ENCODE measurements around the gene ZNF207.
"Not testable (repeated sequence)": the region's sequence is repeated elsewhere in the genome, so short reads cannot be mapped to it uniquely, and the experiment has no call there.

The ZNF207 gene

DNA sequence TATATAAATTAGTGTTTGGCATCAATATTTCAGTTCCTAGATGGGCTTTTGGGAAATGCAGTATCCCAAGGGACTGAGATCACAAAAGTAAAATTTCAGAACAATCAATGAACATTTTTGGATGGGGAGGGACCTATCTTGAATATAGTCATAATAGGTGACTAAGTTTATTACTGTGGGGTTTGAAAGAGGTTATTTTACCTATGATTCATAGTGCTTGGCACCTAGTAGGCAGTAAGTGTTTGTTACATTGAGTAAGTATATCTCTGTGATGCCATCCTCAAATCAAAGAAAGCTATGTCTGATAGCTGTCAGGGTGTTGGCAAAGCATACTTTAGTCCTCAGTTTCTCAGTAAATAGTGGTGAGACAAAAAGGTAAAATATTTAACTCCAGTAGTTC, 36.9 kb downstream of the ZNF207 start:
- DNase-seq (ENCODE audit: low read depth in 3 of 3), result no peak

DNA sequence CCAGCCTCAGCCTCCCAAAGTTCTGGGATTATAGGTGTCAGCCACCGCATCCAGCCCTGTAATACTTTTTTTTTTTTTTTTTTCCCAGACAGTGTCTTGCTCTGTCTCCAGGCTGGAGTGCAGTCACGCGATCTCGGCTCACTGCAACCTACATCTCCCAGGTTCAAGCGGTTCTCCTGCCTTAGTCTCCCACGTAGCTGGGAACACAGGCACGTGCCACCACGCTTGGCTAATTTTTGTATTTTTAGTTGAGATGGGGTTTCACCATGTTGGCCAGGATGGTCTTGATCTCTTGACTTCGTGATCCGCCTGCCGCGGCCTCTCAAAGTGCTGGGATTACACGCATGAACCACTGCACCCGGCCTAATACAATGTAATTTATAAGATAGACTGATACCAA, 38.2 kb downstream of the ZNF207 start:
- not testable (repeated sequence) for DNase-seq (ENCODE audit: low read depth in 3 of 3)

DNA sequence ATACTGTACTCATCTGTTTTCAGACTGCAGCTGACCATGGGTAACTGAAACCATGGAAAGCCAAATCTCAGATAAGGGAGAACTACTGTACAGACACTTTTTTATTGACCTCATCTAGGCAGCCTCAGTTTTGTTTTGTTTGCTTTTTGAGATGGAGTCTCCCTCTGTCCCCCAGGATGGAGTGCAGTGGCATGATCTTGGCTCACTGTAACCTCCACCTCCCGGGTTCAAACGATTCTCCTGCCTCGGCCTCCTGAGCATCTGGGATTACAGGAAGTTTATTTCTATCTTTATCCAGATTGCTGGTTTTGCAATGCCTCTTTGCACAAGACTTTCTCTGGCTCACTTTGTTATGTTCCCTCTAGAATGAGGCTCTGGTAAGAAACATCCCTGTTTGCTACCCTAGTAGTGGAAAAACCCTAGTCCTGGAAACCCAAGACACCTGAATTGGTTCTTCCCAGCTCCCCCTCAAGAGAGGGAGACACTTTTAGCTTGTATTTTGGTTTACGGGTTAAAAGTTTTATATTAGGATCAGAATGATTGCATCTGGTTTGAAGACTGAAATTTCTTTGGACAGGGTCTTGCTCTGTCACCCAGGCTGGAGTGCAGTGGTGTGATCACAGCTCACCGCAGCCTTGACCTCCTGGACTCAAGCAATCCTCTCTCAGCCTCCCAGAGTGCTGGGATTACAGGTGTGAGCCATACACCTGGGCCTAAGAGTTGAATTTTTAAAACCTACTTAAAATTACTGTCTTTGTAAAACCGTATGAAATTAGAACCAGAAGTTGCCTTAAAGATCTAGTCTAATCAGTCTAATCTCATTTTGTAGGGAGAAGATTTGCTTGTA, 38.9 kb downstream of the ZNF207 start:
- DNase-seq (ENCODE audit: low read depth in 3 of 3), result no peak

GRCh38 chr17:32393904-32394303, 43.9 kb downstream of the ZNF207 start:
- DNase-seq (ENCODE audit: low read depth in 3 of 3), result no peak

DNA sequence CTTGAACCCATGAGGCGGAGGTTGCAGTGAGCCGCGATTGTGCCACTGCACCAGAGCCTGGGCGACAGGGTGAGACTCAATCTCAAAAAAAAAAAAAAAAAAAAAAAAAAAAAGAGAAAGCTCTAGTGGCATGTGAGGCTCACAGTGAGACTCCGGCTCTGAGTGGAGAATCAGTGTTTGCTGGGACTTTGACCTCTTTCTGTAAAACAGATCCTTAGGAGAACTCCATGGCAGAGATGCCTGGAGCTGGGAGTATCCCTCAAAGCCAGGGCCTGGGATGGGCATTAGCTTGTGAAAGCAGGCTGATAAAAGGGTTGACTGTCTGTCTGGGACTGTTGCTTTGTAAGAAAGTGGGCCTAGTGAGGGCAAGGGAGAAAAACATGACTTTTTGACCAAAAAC, 46.4 kb downstream of the ZNF207 start:
- DNase-seq (ENCODE audit: low read depth in 3 of 3), result no peak

GRCh38 chr17:32398946-32399345, 49.0 kb downstream of the ZNF207 start:
- DNase-seq (ENCODE audit: low read depth in 3 of 3), result no peak

DNA sequence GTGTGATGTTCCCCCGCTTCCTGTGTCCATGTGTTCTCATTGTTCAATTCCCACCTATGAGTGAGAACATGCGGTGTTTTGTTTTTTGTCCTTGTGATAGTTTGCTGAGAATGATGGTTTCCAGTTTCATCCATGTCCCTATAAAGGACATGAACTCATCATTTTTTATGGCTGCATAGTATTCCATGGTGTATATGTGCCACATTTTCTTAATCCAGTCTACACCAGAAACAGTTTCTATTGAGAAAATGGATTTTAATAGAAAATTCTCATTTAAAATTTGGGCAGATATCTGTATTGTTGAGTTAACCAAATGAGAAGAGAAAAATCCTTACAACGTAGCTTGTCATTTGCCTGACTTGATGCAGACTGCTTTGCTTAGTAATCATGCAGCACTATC, 60.1 kb downstream of the ZNF207 start:
- DNase-seq (ENCODE audit: low read depth in 3 of 3), result not testable (repeated sequence)

GRCh38 chr17:32426894-32427293, 76.9 kb downstream of the ZNF207 start:
- no peak for DNase-seq (ENCODE audit: low read depth in 3 of 3)

DNA sequence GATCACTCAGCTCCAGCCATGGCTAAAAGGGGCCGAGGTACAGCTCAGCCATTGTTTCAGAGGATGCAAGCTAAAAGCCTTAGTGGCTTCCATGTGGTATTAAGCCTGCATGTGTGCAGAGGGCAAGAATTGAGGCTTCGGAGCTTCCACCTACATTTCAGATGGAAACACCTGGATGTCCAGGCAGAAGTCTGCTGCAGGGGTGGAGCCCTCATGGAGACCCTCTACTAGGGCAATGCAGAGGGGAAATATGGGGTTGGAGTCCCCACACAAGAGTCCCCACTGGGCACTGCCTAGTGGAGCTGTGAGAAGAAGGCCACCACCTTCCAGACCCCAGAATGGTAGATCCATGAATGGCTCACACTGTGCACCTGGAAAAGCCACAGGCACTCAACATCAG, 79.6 kb downstream of the ZNF207 start:
- no peak for DNase-seq (ENCODE audit: low read depth in 3 of 3)

Measured in stimulated activated CD4-positive, alpha-beta T cell treated with anti-CD3 and anti-CD28 coated beads, TNF-alpha, amount 100 ng/mL, for 24 hours (primary cell).